ENCODE results near the gene RIMBP2. TPM values are rescaled to one million over a fixed set of nuclear protein-coding genes. Genes with fewer than 3 reads are reported as not detected.

RIMBP2 gene
- total RNA-seq, 1 experiment from 2014 or later, result not detected

- no peaks in the 10 kb centered on the region for H3K27me3 ChIP-seq (replicated peaks; ENCODE audit: control insufficient read depth, insufficient read depth, low read length)
- intact Hi-C loops (cut with micrococcal nuclease; ENCODE audit: unreplicated experiment), result no loop called here
- no TSS peak for BruUV-seq (replicated peaks)
- Mint-ChIP-seq H3K36me3 (ENCODE audit: insufficient read depth, unreplicated experiment) (no peaks in the 10 kb centered on the region), H3K27me3 (ENCODE audit: insufficient read depth, unreplicated experiment) (peaks cover 1% of the 10 kb centered on the region), H3K4me3 (ENCODE audit: unreplicated experiment) (no peak overlapping the region), H3K27ac (ENCODE audit: unreplicated experiment) (no peak overlapping the region), H3K4me1 (ENCODE audit: low read depth, unreplicated experiment) (peaks cover 2% of the 10 kb centered on the region), H3K9me3 (ENCODE audit: unreplicated experiment) (peaks cover 20% of the 10 kb centered on the region)
- no peaks in the 10 kb centered on the region for H3K4me1 ChIP-seq
- no peak for TF ChIP-seq CTCF (IDR thresholded peaks at IDR 0.05; ENCODE audit: insufficient read depth in 1 of 2, low read depth in 1 of 2, low read length in 1 of 2, severe bottlenecking in 1 of 2, unreplicated experiment in 1 of 2)
- DNase-seq, result no peak
- no peaks in the 10 kb centered on the region for H3K36me3 ChIP-seq (ENCODE audit: control insufficient read depth, insufficient read depth, low read length)
- POLR2A ChIA-PET, result no interaction called here
- H3K4me3 ChIP-seq (ENCODE audit: low read depth, low read length), result no peak overlapping the region
- peaks cover 8% of the 10 kb centered on the region for H3K9me3 ChIP-seq
- CTCF ChIA-PET, result no interaction called here
Observed at GRCh38 chr12:130595566-130595965, 120.5 kb downstream of the RIMBP2 start.

GRCh38 chr12:130593056-130593455, 123.0 kb downstream of the RIMBP2 start:
- H3K4me1 Mint-ChIP-seq (ENCODE audit: low read depth, unreplicated experiment), result no peaks in the 10 kb centered on the region
- no TSS peak for BruUV-seq (replicated peaks)

GRCh38 chr12:130592641-130593040, 123.5 kb downstream of the RIMBP2 start:
- ChIA-PET POLR2A (no interaction called here), CTCF (no interaction called here)
- Mint-ChIP-seq H3K27me3 (ENCODE audit: insufficient read depth, unreplicated experiment) (peaks cover 4% of the 10 kb centered on the region), H3K9me3 (ENCODE audit: unreplicated experiment) (peaks cover 6% of the 10 kb centered on the region), H3K4me1 (ENCODE audit: low read depth, unreplicated experiment) (no peaks in the 10 kb centered on the region), H3K36me3 (ENCODE audit: insufficient read depth, unreplicated experiment) (no peaks in the 10 kb centered on the region), H3K4me3 (ENCODE audit: unreplicated experiment) (no peak overlapping the region), H3K27ac (ENCODE audit: unreplicated experiment) (no peak overlapping the region)
- Histone ChIP-seq H3K4me3 (ENCODE audit: low read depth, low read length) (no peak overlapping the region), H3K9me3 (peaks cover 2% of the 10 kb centered on the region), H3K36me3 (ENCODE audit: control insufficient read depth, insufficient read depth, low read length) (no peaks in the 10 kb centered on the region), H3K4me1 (no peaks in the 10 kb centered on the region), H3K27me3 (replicated peaks; ENCODE audit: control insufficient read depth, insufficient read depth, low read length) (no peaks in the 10 kb centered on the region)
- TF ChIP-seq CTCF (IDR thresholded peaks at IDR 0.05; ENCODE audit: insufficient read depth in 1 of 2, low read depth in 1 of 2, low read length in 1 of 2, severe bottlenecking in 1 of 2, unreplicated experiment in 1 of 2), result no peak
- intact Hi-C loops (cut with micrococcal nuclease; ENCODE audit: unreplicated experiment), result no loop called here
- no TSS peak for BruUV-seq (replicated peaks)
- no peak for DNase-seq

More at GRCh38 chr12:130593056-130593455, 123.0 kb downstream of the RIMBP2 start:
- no peaks in the 10 kb centered on the region for H3K4me1 ChIP-seq
- ChIA-PET POLR2A (no interaction called here), CTCF (no interaction called here)
- peaks cover 10% of the 10 kb centered on the region for H3K9me3 Mint-ChIP-seq (ENCODE audit: unreplicated experiment)
- H3K27me3 Mint-ChIP-seq (ENCODE audit: insufficient read depth, unreplicated experiment), result peaks cover 1% of the 10 kb centered on the region
- no peaks in the 10 kb centered on the region for H3K27me3 ChIP-seq (replicated peaks; ENCODE audit: control insufficient read depth, insufficient read depth, low read length)
- H3K4me3 Mint-ChIP-seq (ENCODE audit: unreplicated experiment), result no peak overlapping the region
- no peak overlapping the region for H3K27ac Mint-ChIP-seq (ENCODE audit: unreplicated experiment)
- no peaks in the 10 kb centered on the region for H3K36me3 ChIP-seq (ENCODE audit: control insufficient read depth, insufficient read depth, low read length)
- TF ChIP-seq CTCF (IDR thresholded peaks at IDR 0.05; ENCODE audit: insufficient read depth in 1 of 2, low read depth in 1 of 2, low read length in 1 of 2, severe bottlenecking in 1 of 2, unreplicated experiment in 1 of 2), result no peak
- DNase-seq, result no peak
- intact Hi-C loops (cut with micrococcal nuclease; ENCODE audit: unreplicated experiment), result no loop called here
- peaks cover 6% of the 10 kb centered on the region for H3K9me3 ChIP-seq
- no peaks in the 10 kb centered on the region for H3K36me3 Mint-ChIP-seq (ENCODE audit: insufficient read depth, unreplicated experiment)
- no peak overlapping the region for H3K4me3 ChIP-seq (ENCODE audit: low read depth, low read length)

All from Caco-2 (cell line).